Stimulated activated naive CD8-positive, alpha-beta T cell treated with anti-CD3 and anti-CD28 coated beads, Interleukin-15, Interleukin-2, amounts not matched to agents 100 ng/mL and 50 ng/mL, for 24 hours (primary cell): ENCODE measurements around the gene DHRS4.
A peak's percentile ranks its signal among the peaks of the same experiment; 100 is the strongest.
"Not testable (repeated sequence)": the region's sequence is repeated elsewhere in the genome, so short reads cannot be mapped to it uniquely, and the experiment has no call there.

ENCODE experiments used
- H3K27ac Mint-ChIP-seq: one replicate; pipeline ENCODE4 v1.8.0; 2021; ENCODE audit warnings: mild to moderate bottlenecking, mixed read lengths
- H3K27me3 Mint-ChIP-seq: one replicate; pipeline ENCODE4 v1.8.0; 2021; ENCODE audit warnings: mixed read lengths
- H3K36me3 Mint-ChIP-seq: one replicate; pipeline ENCODE4 v1.8.0; 2021; ENCODE audit warnings: low read depth, mixed read lengths
- H3K4me1 Mint-ChIP-seq: one replicate; pipeline ENCODE4 v1.8.0; 2021; ENCODE audit warnings: low read depth, mixed read lengths
- H3K4me3 Mint-ChIP-seq: one replicate; pipeline ENCODE4 v1.8.0; 2021; ENCODE audit warnings: mild to moderate bottlenecking, mixed read lengths
- H3K9me3 Mint-ChIP-seq: one replicate; pipeline ENCODE4 v1.8.0; 2021; ENCODE audit warnings: mixed read lengths

Gene DHRS4

GRCh38 chr14:23954279-23954614 lies 677 bp downstream of the DHRS4 start:
- H3K9me3 Mint-ChIP-seq, H3K27me3 Mint-ChIP-seq: not testable (repeated sequence)
- Mint-ChIP-seq H3K4me1 (peaks cover 26% of the 10 kb centered on the region), H3K36me3 (peaks cover 18% of the 10 kb centered on the region), H3K4me3 (peak overlapping the region; percentile 99), H3K27ac (peak overlapping the region; percentile 95)

- not testable (repeated sequence) for H3K9me3 Mint-ChIP-seq, H3K27ac Mint-ChIP-seq, H3K27me3 Mint-ChIP-seq
- Mint-ChIP-seq H3K36me3 (peaks cover 18% of the 10 kb centered on the region), H3K4me3 (peak overlapping the region; percentile 99), H3K4me1 (peaks cover 26% of the 10 kb centered on the region)
These were observed 1.4 kb downstream of the DHRS4 start for GRCh38 chr14:23954965-23955364.

GRCh38 chr14:23955811-23956210 lies 2.2 kb downstream of the DHRS4 start:
- not testable (repeated sequence) for H3K27me3 Mint-ChIP-seq, H3K9me3 Mint-ChIP-seq, H3K27ac Mint-ChIP-seq, H3K4me3 Mint-ChIP-seq
- H3K36me3 Mint-ChIP-seq, result peaks cover 18% of the 10 kb centered on the region
- H3K4me1 Mint-ChIP-seq, result peaks cover 26% of the 10 kb centered on the region

DNA sequence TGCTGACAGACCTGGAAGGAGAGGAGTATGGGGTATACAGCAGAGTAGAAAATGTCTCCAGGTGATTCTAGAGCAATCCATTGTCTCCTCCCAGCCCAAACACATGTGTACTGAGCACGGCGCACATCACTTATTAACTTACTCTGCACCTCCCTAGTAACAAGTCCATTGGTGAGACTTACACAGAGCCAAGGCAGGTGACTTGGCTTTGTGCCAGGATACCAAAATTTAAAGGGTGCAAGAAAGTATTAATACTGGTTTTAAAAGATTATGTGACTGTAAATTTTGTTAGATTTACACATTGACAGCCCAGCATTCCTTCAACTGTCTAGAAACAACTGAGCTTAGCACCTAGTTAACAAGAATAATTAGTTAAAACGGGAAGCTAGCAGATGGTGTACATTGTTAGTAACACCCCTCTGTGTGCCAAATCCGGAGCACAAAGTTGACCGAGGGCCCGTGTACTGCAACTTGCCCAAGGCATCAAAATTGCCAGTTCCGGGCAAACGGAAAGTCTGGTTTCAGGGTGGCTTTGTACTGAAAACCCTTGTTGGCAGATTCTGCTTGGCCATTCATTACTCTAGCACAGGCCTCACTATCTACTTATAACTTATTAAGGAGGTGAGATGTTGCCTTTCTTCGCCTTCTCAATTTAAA lies 4.5 kb downstream of the DHRS4 start:
- not testable (repeated sequence) for H3K9me3 Mint-ChIP-seq, H3K27ac Mint-ChIP-seq, H3K4me3 Mint-ChIP-seq, H3K27me3 Mint-ChIP-seq
- Mint-ChIP-seq H3K36me3 (peaks cover 18% of the 10 kb centered on the region), H3K4me1 (peaks cover 12% of the 10 kb centered on the region)

DNA sequence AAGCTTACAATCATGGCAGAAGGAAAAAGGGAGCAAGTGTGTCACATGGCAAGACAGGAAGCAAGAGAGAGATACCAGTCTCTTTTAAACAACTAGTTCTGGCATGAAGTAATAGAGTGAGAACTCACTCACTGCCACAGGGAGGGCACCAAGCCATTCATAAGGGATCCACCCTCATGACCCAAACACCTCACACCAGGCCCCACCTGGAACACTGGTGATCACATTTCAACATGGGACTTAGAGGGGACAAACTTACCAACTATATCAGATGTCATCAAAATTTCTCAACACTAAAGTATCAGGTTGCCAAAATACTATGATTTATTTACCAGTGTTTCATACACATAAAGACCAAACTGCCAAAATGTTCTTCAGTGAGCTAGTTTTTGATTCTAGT lies 7.3 kb downstream of the DHRS4 start:
- H3K36me3 Mint-ChIP-seq, result peaks cover 15% of the 10 kb centered on the region
- not testable (repeated sequence) for H3K4me1 Mint-ChIP-seq, H3K27me3 Mint-ChIP-seq, H3K4me3 Mint-ChIP-seq, H3K9me3 Mint-ChIP-seq, H3K27ac Mint-ChIP-seq

GRCh38 chr14:23961704-23962103 lies 8.1 kb downstream of the DHRS4 start:
- H3K27me3 Mint-ChIP-seq, H3K36me3 Mint-ChIP-seq, H3K27ac Mint-ChIP-seq, H3K9me3 Mint-ChIP-seq, H3K4me1 Mint-ChIP-seq, H3K4me3 Mint-ChIP-seq: not testable (repeated sequence)

GRCh38 chr14:23969130-23969480 lies 15.5 kb downstream of the DHRS4 start:
- H3K27me3 Mint-ChIP-seq, H3K4me3 Mint-ChIP-seq, H3K27ac Mint-ChIP-seq, H3K9me3 Mint-ChIP-seq, H3K4me1 Mint-ChIP-seq, H3K36me3 Mint-ChIP-seq: not testable (repeated sequence)

DNA sequence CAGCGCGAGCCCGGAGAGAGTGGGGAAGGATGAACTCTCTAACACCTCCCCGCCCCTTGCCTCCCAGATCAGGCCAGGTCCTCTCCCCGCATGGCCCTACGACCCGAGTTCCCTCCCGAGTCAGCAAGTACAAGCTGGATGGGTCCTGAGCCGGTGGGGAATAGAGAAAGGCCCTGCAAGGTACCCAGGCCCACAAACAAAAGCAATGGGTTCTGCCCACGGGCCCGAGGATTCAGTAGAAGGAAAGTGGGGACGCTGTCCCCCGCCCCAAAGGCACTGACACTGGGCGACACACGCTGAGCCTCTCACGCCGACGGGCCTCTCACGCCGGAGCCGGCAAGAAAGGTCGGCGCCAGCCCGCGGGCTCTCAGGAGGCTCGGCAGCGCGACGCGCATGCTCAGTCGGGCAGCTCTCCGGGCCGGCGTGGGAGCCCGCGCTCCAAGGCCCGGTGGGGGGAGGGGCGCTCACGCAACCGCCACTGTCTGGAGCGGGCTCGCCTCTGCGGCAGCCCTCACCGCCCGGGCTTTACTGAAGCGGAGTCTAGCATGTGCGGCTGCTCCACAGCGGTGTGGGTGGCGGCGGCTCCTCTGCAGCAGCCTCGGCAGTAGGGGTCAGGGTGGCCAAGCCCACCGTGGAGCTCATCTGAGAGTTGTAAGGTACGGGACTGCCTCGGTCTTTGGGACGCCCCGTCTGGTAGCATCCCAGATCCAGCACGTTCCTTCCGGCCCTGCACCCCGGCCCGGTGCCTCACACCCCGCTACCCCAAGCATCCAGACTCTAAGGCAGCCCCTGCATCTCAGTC lies 16.1 kb downstream of the DHRS4 start:
- H3K36me3 Mint-ChIP-seq, H3K27ac Mint-ChIP-seq, H3K4me1 Mint-ChIP-seq, H3K27me3 Mint-ChIP-seq, H3K9me3 Mint-ChIP-seq: not testable (repeated sequence)
- H3K4me3 Mint-ChIP-seq, result peak overlapping the region; percentile 49

- not testable (repeated sequence) for H3K27me3 Mint-ChIP-seq, H3K27ac Mint-ChIP-seq, H3K4me1 Mint-ChIP-seq, H3K4me3 Mint-ChIP-seq, H3K9me3 Mint-ChIP-seq, H3K36me3 Mint-ChIP-seq
These were observed 16.7 kb downstream of the DHRS4 start for GRCh38 chr14:23970283-23970659.

DNA sequence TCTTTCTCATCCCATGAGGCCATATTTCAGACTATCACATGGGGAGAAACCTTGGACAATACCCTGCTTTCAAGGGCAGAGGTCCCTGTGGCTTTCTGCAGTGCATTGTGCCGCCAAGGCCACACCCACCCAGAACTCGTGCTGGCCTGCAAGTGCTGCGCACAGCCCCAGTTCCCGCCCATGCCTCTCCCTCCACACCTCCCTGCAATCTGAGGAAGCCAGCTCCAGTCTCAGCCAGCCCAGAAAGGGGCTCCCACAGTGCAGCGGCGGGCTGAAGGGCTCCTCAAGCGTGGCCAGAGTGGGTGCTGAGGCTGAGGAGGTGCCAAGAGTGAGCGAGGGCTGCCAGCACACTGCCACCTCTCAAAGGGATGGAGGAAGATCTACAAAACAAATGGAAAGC lies 19.6 kb downstream of the DHRS4 start:
- not testable (repeated sequence) for H3K4me3 Mint-ChIP-seq, H3K9me3 Mint-ChIP-seq, H3K36me3 Mint-ChIP-seq, H3K4me1 Mint-ChIP-seq, H3K27me3 Mint-ChIP-seq, H3K27ac Mint-ChIP-seq

GRCh38 chr14:23974041-23974440 lies 20.5 kb downstream of the DHRS4 start:
- H3K9me3 Mint-ChIP-seq, H3K4me3 Mint-ChIP-seq, H3K36me3 Mint-ChIP-seq, H3K4me1 Mint-ChIP-seq, H3K27ac Mint-ChIP-seq, H3K27me3 Mint-ChIP-seq: not testable (repeated sequence)

DNA sequence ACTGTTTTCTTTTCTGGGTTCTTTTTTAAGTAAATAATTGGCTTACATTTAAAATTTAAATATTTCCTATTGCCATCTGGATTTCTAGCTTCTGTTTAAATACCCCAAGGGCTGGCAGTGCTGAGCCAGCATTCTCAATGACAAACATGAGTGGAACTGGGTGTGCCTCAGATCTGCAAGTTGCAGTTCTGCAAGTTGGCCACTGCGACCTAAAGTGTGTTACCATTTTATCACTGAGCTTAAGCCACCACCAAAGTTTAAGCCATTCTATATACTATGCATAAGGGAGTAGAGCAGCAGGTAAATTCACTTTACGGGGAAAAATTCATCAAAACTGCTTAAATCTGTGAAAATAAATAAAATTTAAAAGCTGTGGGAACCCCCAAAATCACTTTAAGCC lies 23.6 kb downstream of the DHRS4 start:
- H3K9me3 Mint-ChIP-seq, H3K36me3 Mint-ChIP-seq, H3K4me1 Mint-ChIP-seq, H3K27me3 Mint-ChIP-seq, H3K4me3 Mint-ChIP-seq, H3K27ac Mint-ChIP-seq: not testable (repeated sequence)

DNA sequence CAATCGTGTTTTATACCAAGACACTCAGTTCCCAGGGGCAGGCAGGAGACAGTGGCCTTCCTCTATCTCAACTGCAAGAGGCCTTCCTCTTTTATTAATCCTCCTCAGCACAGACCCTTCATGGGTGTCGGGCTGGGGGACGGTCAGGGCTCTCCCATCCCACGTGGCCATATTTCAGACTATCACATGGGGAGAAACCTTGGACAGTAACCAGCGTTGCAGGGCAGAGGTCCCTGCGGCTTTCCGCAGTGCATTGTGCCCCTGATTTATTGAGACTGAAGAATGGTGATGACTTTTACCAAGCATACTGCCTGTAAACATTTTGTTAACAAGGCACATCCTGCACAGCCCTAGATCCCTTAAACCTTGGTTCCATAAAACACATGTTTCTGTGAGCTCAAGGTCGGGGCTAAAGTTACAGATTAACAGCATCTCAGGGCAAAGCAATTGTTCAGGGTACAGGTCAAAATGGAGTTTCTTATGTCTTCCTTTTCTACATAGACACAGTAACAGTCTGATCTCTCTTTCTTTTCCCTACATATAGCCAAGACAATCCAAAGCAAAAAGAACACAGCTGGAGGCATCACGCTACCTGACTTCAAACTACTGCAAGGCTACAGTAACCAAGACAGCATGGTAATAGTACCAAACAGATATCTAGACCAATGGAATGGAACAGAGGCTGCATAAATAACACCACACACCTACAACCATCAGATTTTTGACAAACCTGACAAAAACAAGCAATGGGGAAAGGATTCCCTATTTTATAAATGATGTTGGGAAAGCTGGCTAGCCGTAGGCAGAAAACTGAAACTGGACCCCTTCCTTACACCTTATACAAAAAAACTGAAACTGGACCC lies 28.6 kb downstream of the DHRS4 start:
- not testable (repeated sequence) for H3K9me3 Mint-ChIP-seq, H3K4me1 Mint-ChIP-seq, H3K36me3 Mint-ChIP-seq, H3K4me3 Mint-ChIP-seq, H3K27ac Mint-ChIP-seq, H3K27me3 Mint-ChIP-seq

GRCh38 chr14:23984891-23985602 lies 31.5 kb downstream of the DHRS4 start:
- H3K36me3 Mint-ChIP-seq, result peaks cover 5% of the 10 kb centered on the region
- no peak overlapping the region for H3K27ac Mint-ChIP-seq
- no peak overlapping the region for H3K4me3 Mint-ChIP-seq
- no peaks in the 10 kb centered on the region for H3K27me3 Mint-ChIP-seq
- H3K4me1 Mint-ChIP-seq, result peaks cover 28% of the 10 kb centered on the region
- H3K9me3 Mint-ChIP-seq, result no peaks in the 10 kb centered on the region

DNA sequence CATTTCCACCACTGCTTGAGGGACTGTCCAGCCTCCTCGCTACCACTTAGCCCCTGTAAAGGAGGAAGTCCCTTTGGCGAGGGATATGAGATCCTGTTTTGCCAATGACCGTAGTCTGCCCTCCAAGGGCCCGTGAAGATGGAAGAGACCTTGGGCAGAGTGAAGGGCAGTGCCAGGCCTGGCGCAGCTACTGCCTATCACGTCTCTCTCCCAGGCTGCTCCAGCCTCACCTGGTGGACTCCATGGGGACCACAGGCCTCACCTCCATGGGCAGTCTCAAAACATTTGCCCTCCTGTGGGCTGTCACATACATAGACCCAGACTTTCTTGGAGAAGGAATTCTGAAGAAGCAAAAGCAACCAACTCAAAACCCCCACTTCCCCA lies 34.6 kb downstream of the DHRS4 start:
- H3K4me3 Mint-ChIP-seq, result peak overlapping the region; percentile 64
- not testable (repeated sequence) for H3K27me3 Mint-ChIP-seq, H3K27ac Mint-ChIP-seq, H3K9me3 Mint-ChIP-seq, H3K36me3 Mint-ChIP-seq
- peaks cover 28% of the 10 kb centered on the region for H3K4me1 Mint-ChIP-seq
